ENCODE results near the gene PPP1R3E. TPM values are rescaled to one million over a fixed set of nuclear protein-coding genes. Genes with fewer than 3 reads are reported as not detected.
A peak's percentile ranks its signal among the peaks of the same experiment; 100 is the strongest.

PPP1R3E gene
- total RNA-seq, 2 experiments from 2014 or later: 43.9 to 47.9 TPM

DNA sequence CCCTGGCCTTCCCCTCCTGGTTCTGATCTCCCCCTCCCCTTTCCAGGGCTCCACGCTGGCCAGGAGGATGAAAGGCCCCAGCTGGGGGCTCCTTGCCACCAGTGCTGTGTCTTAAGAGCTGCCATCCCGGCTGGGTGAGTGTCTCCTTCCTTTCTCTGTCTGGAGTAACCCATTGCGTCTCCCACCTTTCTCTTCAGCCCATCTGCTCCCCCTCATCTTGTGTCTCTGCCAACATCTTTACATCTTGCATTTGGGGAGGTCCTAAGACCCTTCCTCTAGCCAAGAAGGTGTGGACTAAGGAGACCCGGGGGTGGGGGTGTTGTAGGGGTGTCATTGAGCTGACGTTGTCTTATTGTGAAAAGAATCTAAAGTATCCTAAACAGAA lies 4.5 kb upstream of the PPP1R3E start:
- peaks cover 6% of the 10 kb centered on the region for H3K4me1 Mint-ChIP-seq (ENCODE audit: low read depth)
- DNase-seq: no peak
- H3K4me3 Mint-ChIP-seq: peak overlapping the region; percentile 9
- ChIA-PET POLR2A (interaction anchor here (6.4 kb wide), 1 partner anchor 15 kb away, joined by 40 read pairs; the partner anchor contains the start of gene PABPN1), CTCF (interaction anchor here (2.3 kb wide), 1 partner anchor 14 kb away, joined by 7 read pairs; the partner anchor contains the start of gene PABPN1)
- H3K27me3 Mint-ChIP-seq: peaks cover 25% of the 10 kb centered on the region
- ATAC-seq: no peak
- no peak overlapping the region for H3K27ac Mint-ChIP-seq
- intact Hi-C loops (cut with micrococcal nuclease): no loop called here
- peaks cover 3% of the 10 kb centered on the region for H3K36me3 Mint-ChIP-seq (ENCODE audit: low read depth)
- no peaks in the 10 kb centered on the region for H3K9me3 Mint-ChIP-seq
- TF ChIP-seq, protein P1, sequence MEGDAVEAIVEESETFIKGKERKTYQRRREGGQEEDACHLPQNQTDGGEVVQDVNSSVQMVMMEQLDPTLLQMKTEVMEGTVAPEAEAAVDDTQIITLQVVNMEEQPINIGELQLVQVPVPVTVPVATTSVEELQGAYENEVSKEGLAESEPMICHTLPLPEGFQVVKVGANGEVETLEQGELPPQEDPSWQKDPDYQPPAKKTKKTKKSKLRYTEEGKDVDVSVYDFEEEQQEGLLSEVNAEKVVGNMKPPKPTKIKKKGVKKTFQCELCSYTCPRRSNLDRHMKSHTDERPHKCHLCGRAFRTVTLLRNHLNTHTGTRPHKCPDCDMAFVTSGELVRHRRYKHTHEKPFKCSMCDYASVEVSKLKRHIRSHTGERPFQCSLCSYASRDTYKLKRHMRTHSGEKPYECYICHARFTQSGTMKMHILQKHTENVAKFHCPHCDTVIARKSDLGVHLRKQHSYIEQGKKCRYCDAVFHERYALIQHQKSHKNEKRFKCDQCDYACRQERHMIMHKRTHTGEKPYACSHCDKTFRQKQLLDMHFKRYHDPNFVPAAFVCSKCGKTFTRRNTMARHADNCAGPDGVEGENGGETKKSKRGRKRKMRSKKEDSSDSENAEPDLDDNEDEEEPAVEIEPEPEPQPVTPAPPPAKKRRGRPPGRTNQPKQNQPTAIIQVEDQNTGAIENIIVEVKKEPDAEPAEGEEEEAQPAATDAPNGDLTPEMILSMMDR (IDR thresholded peaks at IDR 0.05): no peak

DNA sequence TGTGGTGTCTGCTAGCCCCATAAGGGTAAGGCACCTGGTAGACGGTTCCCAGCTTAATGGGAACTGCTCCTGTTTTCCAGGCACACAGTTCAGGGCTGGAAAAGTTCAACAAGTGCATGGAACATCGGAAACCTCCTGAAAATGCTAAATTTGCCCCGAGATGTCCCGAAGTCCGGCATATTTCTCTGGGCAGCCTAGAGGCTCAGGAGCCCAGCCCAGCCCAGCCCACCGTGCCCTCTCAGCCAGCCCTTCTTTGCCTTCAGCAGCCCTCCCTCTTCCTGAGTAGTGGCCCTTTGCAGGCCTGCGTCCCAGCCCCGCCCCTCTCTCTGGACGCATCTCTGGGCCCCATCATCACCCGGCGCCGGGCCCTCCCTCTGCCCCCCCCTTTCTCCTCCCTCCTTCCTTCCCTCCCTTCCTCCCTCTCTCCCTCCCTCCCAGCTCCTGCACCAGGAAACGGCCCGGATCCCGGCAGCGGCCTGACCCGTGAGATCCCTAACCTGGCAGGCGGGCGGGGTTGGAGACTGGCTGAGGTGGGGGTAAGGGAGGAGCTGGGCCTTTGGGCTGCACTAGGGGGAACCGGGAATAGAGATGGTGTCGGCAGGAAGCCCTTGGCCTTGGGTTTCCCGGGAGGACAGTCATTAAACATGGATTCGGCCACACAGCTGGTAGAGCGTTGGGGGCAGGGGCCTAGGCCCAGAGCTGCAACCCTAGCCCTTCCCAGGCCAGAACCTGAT lies 3.9 kb upstream of the PPP1R3E start, which contains the start of gene BCL2L2:
Gene BCL2L2 (plus strand): TSS at position 422 of the 734 bp plus-strand sequence. CDS start 935 bp downstream, outside the sequence.
- Mint-ChIP-seq H3K4me3 (peak within 1 kb of the TSS; percentile 9), H3K9me3 (no peaks in the 10 kb centered on the region), H3K27me3 (peaks cover 25% of the 10 kb centered on the region), H3K27ac (no peak within 1 kb of the TSS), H3K4me1 (ENCODE audit: low read depth) (peaks cover 6% of the 10 kb centered on the region), H3K36me3 (ENCODE audit: low read depth) (peaks cover 3% of the 10 kb centered on the region)
- intact Hi-C loops (cut with micrococcal nuclease): no loop called here
- DNase-seq: peak; percentile 48
- ChIA-PET POLR2A (interaction anchor here (6.4 to 6.5 kb wide), 2 partner anchors 13 to 16 kb away, joined by 40 to 139 read pairs; partner anchors contain the start of gene PABPN1), CTCF (interaction anchor here (2.3 kb wide), 1 partner anchor 15 kb away, joined by 7 read pairs; the partner anchor contains the start of gene PABPN1)
- TF ChIP-seq, protein P1 (IDR thresholded peaks at IDR 0.05): no peak
- ATAC-seq: no peak

DNA sequence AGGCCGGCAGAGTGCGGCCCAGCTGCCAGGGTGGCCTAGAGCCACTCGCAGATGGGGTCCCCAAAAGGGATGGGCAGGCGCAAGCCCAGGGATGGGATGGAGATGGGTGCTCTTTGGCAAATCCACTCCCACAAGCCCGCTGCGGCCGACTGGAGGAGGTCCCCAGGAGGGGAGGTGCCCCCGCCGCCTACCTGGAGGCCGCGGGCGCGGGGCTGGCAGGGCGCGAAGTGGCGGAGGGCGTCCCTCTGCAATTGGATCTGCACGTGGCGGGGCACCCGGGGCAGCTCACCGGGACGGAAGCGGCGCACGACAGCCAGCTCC lies 730 bp downstream of the PPP1R3E start:
- Mint-ChIP-seq H3K27ac (peak overlapping the region; percentile 97), H3K36me3 (ENCODE audit: low read depth) (peaks cover 33% of the 10 kb centered on the region), H3K4me3 (peak overlapping the region; percentile 91), H3K27me3 (peaks cover 14% of the 10 kb centered on the region), H3K9me3 (no peaks in the 10 kb centered on the region), H3K4me1 (ENCODE audit: low read depth) (peaks cover 20% of the 10 kb centered on the region)
- POLR2A ChIA-PET: interaction anchor here (0.7 to 6.5 kb wide), 12 partner anchors 9 to 535 kb away, joined by 3 to 139 read pairs (median 8); partner anchors contain the start of genes ACIN1, C14orf119, HOMEZ and OXA1L
- ATAC-seq: peak; percentile 8
- no peak for DNase-seq
- intact Hi-C loops (cut with micrococcal nuclease): loop anchor here (2.0 kb wide), 1 partner anchor 19 kb away; the partner anchor contains the start of gene PABPN1
- TF ChIP-seq, protein P1 (IDR thresholded peaks at IDR 0.05): no peak
- CTCF ChIA-PET: interaction anchor here (0.7 to 7.1 kb wide), 11 partner anchors 11 to 257 kb away, joined by 3 to 78 read pairs (median 5); partner anchors contain the start of genes HOMEZ and PABPN1

DNA sequence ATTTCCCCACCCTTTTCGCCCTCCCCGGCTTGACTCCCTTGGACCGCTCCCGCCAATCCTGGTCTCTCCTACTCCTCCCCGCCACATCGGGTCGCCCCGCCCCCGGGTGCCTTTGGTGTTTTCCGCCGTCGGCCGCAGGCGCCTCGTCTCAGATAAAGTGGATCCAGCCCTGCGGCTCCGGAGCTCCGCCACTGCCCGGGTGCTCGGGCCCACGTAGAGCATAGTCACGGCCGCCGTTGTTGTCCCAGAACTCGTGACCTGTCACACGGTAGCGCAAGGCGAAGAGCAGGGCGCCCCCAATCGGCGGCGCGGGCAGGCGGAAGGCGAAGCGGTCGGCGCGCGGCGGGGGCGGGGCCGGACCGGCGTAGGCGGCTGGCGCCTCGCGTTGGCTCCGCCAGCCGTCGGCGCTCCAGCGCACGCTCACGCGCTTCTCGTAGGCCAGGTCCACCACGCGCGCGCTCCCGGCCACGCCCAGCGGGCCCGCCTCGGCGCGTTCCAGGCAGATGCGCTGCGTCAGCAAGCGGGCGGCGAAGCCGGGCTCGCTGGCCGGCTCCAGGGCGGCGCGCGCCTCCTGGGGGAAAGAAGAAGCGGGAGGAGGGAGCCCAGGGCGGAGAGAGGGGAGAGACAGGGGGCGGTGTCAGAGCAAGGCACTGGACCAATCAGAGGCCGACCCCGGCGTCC lies 1.2 kb downstream of the PPP1R3E start:
- intact Hi-C loops (cut with micrococcal nuclease): loop anchor here (2.0 kb wide), 1 partner anchor 19 kb away; the partner anchor contains the start of gene PABPN1
- Mint-ChIP-seq H3K4me3 (peak overlapping the region; percentile 92), H3K4me1 (ENCODE audit: low read depth) (peaks cover 20% of the 10 kb centered on the region), H3K27me3 (peaks cover 12% of the 10 kb centered on the region), H3K27ac (peak overlapping the region; percentile 97), H3K9me3 (no peaks in the 10 kb centered on the region), H3K36me3 (ENCODE audit: low read depth) (peaks cover 36% of the 10 kb centered on the region)
- POLR2A ChIA-PET: interaction anchor here (1.3 to 6.5 kb wide), 9 partner anchors 8 to 207 kb away, joined by 3 to 139 read pairs (median 9); partner anchors contain the start of genes ACIN1, C14orf119, HOMEZ and PABPN1
- ATAC-seq (peak; percentile 81), DNase-seq (peak; percentile 97)
- TF ChIP-seq, protein P1 (IDR thresholded peaks at IDR 0.05): peak; percentile 73
- CTCF ChIA-PET: interaction anchor here (0.6 to 7.1 kb wide), 19 partner anchors 8 to 257 kb away, joined by 3 to 78 read pairs (median 3); partner anchors contain the start of genes HOMEZ and PABPN1

All from activated CD8-positive, alpha-beta T cell treated with anti-CD3 and anti-CD28 coated beads for 36 hours (primary cell).